HG03135 (cell line): ENCODE measurements around the gene PAK4.

Experiments used
- ATAC-seq: cut with Tn5 transposase; IDR thresholded peaks from one replicate; pipeline ENCODE4 v1.9.1; 2021; ENCODE audit warnings: mild to moderate bottlenecking, moderate library complexity; ENCODE audit not compliant: unreplicated experiment

PAK4 gene

DNA sequence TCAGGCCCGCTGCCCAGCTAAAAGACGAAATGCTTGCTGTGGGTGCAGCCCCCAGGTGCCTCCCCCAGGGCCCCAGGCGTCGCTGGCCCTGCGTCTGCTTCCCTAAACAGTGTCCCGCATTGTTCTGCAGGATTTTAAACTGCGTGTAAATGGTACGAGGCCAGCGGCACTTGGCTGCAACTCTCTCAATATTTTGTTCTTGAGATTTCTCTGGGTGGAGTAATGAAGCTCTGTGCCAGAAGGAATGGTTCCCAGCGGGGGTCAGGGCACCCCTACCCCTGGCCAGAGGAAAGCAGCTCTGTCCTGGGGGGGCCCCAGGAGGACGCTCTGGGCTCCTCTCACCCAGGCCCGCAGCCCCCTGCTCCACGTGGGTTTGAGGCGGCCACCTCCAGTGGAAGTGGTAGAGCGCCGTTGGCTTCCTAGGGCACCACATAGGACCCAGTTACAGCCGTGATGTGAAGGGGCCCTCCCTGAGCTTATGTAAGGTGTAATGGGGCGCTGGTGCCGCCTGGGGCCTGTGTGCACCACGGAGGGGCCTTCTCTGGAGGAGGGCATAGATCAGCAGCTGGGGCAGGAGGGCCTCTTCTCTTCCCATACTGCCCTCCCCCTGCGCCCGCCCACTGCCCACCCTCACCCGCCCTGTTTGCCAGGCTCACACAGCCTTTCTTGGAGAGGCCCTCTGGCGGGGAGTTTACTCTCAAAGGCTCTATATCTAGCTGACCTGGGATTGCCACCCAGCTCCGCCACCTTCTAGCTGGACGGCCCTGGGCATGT lies 19.8 kb downstream of the PAK4 start:
- ATAC-seq = no peak

GRCh38 chr19:39146091-39146490 lies 20.5 kb downstream of the PAK4 start:
- no peak for ATAC-seq

DNA sequence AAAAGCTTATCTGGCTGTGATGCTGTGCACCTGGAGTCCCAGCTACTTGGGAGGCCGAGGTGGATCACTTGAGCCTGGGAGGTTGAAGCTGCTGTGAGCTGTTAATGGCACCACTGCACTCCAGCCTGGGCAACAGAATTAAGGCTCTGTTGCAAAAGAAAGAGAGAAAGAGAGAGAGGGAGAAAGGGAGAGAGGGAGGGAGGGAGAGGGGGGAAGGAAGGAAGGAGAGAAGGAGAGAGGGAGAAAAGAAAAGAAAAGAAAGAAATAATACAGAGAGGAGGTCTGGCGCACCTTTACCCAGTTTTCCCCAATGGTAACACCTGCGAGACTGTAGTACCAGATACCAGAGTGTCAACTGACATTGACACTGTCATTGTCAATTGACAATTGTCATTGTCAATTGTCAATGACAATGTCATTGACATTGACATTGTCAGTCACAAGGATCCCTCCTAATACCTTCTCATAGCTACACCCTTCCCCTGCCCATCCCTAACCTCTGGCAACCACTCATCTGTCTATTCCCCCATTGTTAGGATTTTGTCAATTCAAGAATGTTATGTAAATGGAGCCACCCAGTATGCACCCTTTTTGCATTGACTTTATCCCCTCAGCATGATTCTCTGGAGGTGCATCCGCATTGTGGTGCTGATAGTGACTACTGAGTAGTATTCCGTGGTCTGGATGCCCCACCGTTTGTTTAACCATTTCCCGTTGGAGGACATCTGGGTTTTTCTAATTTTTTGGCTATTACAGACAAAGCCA lies 21.3 kb downstream of the PAK4 start:
- no peak for ATAC-seq

DNA sequence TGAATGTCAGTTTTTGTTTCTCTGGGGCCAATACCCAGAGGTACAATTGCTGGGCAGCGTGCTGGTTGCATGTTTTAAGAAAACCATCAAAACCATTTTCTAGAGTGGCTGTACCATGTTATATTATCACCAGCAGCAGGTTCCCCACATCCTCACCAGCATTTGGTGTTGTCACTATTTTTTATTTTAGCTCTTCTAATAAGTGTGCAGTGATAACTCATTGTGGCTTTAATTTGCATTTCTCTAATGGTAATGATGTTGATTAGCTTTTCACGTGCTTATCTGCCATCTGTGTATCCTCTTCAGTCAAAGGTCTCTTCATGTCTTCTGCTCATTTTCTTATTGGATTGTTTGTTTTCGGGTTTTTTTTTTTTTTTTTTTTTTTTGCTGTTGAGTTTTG lies 21.9 kb downstream of the PAK4 start:
- no peak for ATAC-seq

GRCh38 chr19:39148939-39149529 lies 23.4 kb downstream of the PAK4 start:
- ATAC-seq = no peak

DNA sequence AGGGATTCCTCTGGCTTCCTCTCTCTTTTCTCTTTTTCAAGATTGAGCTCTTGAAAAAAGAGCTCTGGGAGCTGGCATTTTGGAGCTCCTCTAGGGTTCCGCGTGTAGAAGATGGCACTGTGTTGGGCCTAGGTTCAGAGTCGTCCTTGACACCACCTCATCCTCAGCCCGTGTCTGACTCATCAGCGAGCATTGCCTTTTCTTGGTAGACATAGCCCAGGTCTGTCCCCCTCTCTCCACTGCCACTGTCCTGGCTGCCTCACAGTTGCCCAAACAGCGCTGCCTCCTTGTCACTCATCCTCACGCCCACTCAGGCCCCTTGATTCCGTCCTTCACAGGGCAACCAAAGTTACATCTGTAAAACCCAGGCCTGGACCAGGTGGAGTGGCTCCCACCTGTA lies 24.6 kb downstream of the PAK4 start:
- ATAC-seq = no peak

GRCh38 chr19:39150807-39151600 lies 25.4 kb downstream of the PAK4 start:
- ATAC-seq = no peak

DNA sequence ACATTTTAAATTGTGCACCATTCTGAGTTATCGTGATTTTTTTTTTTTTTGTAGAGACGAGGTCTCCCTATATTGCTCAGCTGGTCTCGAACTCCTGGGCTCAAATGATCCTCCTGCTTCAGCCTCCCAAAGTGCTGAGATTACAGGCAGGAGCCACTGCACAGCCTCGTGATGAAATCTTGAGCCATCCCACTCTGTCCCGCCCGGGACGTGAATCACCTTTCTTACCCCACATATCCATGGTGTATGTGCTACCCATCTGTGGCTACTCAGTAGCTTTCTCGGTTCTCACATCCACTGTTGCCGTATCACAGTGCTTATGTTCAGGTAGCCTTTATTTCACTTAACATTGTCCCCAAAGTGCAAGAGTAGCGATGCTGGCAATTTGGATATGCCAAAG lies 26.5 kb downstream of the PAK4 start:
- ATAC-seq = no peak

GRCh38 chr19:39154100-39154628 lies 28.6 kb downstream of the PAK4 start:
- no peak for ATAC-seq

- ATAC-seq = no peak
These were observed 29.1 kb downstream of the PAK4 start for GRCh38 chr19:39154629-39155100.

- no peak for ATAC-seq
These were observed 29.6 kb downstream of the PAK4 start for GRCh38 chr19:39155114-39155700.

- ATAC-seq = no peak
These were observed 30.2 kb downstream of the PAK4 start for GRCh38 chr19:39155741-39156140.

DNA sequence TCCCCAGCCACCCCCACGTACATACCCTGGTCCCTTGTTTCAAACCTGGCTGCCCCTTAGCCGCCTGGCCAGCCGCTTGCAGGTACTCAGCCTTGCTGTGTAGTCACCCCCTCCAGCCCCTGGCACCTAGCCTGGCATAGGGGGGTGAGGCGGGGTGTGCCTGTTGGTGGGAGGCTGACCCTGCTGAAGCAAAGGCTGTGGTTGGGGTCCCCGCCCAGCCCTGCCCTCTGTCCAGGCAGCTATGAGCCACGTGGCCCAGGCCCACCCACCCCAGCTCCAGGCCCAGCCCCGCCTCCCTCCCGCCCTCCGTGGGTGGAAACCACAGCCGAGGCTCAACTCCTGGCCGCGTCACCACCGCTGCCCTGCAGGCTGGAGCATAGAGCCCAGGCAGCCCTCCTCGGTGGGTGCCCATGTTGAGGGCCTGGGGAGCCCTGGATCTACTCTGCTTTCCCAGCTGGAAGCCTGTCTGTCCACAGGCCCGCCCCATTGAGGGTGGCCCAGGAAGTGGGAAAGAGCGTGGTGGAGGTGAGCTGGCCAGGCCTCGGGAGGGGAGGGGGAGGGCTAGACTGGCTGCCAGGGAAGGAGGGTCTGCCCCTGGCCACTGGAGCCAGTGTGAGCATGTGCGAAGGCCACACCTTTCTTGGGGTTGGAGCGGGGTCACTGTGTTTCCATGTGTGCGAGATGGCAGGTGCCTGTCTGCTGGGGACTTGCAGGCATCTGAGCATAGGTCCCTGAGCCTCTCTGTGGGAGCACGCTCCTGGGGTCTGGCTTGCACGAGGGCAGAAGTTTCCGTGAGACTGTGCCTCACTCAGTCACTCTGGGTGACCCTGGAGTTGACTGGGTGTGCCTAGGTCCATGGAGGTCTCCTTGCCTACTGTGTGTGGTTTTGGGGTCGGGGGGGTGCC lies 31.0 kb downstream of the PAK4 start:
- ATAC-seq = no peak

- no peak for ATAC-seq
These were observed 31.9 kb downstream of the PAK4 start for GRCh38 chr19:39157275-39157996.

DNA sequence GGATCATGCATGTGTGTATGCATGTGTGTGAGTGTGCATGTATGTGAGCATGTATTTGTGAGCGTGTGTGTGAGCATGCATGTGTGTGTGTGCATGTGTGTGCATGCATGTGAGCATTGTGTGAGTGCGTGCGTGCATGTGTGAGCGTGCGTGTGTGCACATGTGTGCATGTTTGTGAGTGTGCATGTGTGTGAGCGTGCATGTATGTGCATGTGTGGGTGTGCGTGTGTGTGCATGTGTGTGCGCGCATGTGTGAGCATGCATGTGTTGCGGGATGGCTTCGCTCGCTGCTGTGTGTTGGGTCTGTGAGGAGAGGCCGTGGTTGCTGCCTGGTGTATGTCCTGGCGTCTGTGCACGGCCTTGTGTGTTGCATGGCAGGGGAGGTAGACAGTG lies 32.4 kb downstream of the PAK4 start:
- ATAC-seq = no peak

DNA sequence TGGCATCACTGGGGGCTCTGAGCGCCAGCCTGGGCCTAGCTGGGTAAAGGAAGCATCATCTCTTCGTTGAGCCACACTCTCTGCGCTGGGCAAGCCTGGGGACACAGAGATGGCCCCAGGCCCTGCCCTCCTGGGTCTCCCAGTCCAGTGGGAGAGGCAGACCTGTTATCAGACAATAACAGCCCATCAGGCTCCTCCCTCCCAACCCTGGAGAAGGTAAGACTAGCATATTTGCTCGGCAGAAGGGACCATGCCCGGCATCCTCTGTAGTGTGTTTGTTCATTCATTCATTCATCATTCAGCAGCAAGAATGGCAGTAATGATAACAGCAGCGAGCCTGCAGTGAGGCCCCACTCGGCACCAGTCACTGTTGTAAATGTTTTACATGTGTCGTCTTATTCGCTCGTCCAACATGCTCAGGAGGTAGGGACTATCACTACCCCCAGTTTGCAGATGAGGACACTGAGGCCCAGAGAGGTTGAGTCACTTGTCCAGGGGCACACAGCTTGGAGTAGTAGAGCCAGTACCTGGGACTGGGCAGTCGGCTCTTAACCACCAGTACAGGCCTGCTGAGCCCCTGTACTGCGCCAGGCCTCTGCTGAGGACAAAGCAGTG lies 33.2 kb downstream of the PAK4 start:
- no peak for ATAC-seq

- ATAC-seq = no peak
These were observed 34.9 kb downstream of the PAK4 start for GRCh38 chr19:39160523-39160861.

- no peak for ATAC-seq
These were observed 35.5 kb downstream of the PAK4 start for GRCh38 chr19:39160889-39161672.
